ENCODE results near the gene FYB1.

- no peak for TF ChIP-seq CTCF (conservative IDR thresholded peaks at IDR 0.05 in 1 of 2, IDR thresholded peaks at IDR 0.05 in 1 of 2; ENCODE audit: extremely low read depth in 1 of 2, insufficient read depth in 1 of 2, low read depth in 1 of 2, low read length in 2 of 2)
- no peak for TF ChIP-seq EZH2 (IDR thresholded peaks at IDR 0.05; ENCODE audit: borderline replicate concordance, low read length)
These were observed 10.9 kb downstream of the FYB1 start for GRCh38 chr5:39208471-39208870.
